SK-N-SH (cell line): ENCODE measurements around the gene MAEA.

ENCODE experiments used
- EP300 ChIP-seq, 2 experiments: IDR thresholded peaks; 2 replicates each; pipeline versions ENCODE4 v1.4.0 to v1.6.1; 2012; ENCODE audit warnings: borderline replicate concordance in 1 of 2, low read depth in 1 of 2, low read length in 1 of 2
- POLR2AphosphoS5 ChIP-seq: IDR thresholded peaks from 2 replicates; pipeline ENCODE4 v1.6.1; 2012; ENCODE audit warnings: low read depth, low read length
- RAD21 ChIP-seq: IDR thresholded peaks from 2 replicates; pipeline ENCODE4 v1.6.1; 2012; ENCODE audit warnings: mild to moderate bottlenecking, low read length
- RXRA ChIP-seq: IDR thresholded peaks from 2 replicates; pipeline ENCODE4 v1.4.0; 2012; ENCODE audit warnings: low read depth, mild to moderate bottlenecking, borderline replicate concordance
- SIN3A ChIP-seq: IDR thresholded peaks from 2 replicates; pipeline ENCODE4 v1.6.1; 2012; ENCODE audit warnings: low read depth, mild to moderate bottlenecking, low read length, moderate library complexity, borderline replicate concordance
- YY1 ChIP-seq: IDR thresholded peaks from 2 replicates; pipeline ENCODE4 v1.4.0; 2012; ENCODE audit warnings: low read depth, mild to moderate bottlenecking
- TF ChIP-seq, protein P1 (sequence below): fragments of 200-600 bp; sonication (generic); IDR thresholded peaks from 2 replicates; pipeline ENCODE4 v1.6.1; 2017; ENCODE audit warnings: antibody characterized with exemption, mild to moderate bottlenecking, moderate library complexity
- TF ChIP-seq, protein P2 (sequence below): IDR thresholded peaks from 2 replicates; pipeline ENCODE4 v1.4.0; 2012; ENCODE audit warnings: low read depth

DNA sequence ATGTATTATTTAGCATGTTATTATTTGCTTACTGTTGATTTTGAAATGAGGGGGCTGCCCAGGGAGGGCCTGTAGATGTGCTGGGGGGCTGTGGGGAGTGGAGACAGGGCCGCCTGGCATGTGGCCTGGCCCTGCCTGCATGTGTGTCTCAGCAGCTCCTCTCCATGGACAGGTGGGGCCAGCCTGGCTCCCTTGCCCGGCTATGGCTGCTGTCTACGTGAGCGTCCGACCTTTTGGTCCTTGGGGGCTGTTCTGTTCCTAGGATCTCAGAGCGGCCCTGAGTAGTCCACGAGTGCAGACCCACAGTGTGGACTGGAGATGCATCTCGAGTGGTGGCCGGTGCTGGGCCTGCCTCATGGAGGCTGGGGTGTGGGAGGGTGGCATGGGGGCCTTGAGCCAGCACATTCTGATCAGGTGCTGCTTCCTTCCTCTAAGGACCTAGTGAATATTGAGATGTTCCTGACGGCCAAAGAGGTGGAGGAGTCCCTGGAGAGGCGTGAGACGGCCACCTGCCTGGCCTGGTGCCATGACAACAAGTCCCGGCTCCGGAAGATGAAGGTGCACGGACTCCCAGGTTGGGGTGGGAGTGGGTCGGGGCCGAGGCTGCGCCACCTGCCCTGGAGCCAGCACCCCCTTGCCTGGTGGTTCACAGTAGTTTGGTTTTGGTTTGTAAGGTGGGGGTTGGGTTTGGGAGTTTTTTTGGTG is 32.4 kb downstream of the MAEA start:
- TF ChIP-seq, protein P1, sequence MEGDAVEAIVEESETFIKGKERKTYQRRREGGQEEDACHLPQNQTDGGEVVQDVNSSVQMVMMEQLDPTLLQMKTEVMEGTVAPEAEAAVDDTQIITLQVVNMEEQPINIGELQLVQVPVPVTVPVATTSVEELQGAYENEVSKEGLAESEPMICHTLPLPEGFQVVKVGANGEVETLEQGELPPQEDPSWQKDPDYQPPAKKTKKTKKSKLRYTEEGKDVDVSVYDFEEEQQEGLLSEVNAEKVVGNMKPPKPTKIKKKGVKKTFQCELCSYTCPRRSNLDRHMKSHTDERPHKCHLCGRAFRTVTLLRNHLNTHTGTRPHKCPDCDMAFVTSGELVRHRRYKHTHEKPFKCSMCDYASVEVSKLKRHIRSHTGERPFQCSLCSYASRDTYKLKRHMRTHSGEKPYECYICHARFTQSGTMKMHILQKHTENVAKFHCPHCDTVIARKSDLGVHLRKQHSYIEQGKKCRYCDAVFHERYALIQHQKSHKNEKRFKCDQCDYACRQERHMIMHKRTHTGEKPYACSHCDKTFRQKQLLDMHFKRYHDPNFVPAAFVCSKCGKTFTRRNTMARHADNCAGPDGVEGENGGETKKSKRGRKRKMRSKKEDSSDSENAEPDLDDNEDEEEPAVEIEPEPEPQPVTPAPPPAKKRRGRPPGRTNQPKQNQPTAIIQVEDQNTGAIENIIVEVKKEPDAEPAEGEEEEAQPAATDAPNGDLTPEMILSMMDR, result no peak
- no peak for TF ChIP-seq SIN3A
- no peak for TF ChIP-seq RXRA
- no peak for TF ChIP-seq EP300 (IDR thresholded peaks at IDR 0.05; ENCODE audit: borderline replicate concordance in 1 of 2, low read depth in 1 of 2, low read length in 1 of 2)
- TF ChIP-seq POLR2AphosphoS5, result no peak
- TF ChIP-seq RAD21, result no peak
- TF ChIP-seq, protein P2, sequence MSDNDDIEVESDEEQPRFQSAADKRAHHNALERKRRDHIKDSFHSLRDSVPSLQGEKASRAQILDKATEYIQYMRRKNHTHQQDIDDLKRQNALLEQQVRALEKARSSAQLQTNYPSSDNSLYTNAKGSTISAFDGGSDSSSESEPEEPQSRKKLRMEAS, result no peak
- no peak for TF ChIP-seq YY1
